Suppressor macrophage treated with lipopolysaccharide for 4 hours (primary cell): ENCODE results near the gene MRPS27.

Experiments
- DNase-seq: peaks from one replicate; pipeline ENCODE4 v3.0.0-alpha.2; 2020

The MRPS27 gene

DNA sequence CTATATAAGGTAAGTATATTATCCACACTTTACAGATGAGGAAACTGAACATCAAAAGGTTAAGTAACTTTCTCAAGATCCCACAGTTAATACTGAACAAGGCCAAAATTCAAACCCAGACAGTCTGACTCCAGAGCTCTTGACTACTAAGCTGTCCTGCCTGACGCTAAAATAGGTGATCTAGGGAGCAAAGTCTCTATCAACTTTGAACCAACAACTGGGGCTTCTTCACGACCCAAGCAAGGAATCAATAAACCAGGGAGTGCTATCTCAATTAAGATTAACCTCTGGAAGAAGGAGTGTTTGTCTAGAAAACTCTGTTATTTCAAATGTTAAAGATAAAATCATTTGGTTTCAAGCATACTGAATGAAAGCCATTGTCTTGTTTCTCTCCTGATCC, 64.4 kb downstream of the MRPS27 start:
- no peak for DNase-seq

DNA sequence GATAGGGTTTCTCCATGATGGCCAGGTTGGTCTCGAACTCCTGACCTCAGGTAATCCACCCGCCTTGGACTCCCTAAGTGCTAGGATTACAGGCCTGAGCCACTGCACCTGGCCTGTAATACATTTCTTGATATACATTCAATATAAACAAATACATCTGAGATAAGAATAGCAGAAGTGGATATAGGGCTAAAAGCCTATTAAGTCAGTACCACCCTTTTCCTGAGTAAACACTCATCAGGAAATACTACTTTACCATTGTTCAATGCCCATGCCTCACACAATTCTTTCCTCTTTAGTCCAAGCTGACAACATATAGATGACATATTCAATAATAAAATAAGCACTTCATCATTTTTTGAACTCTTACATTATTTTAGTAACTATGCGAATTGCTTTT, 64.8 kb downstream of the MRPS27 start:
- DNase-seq = no peak

DNA sequence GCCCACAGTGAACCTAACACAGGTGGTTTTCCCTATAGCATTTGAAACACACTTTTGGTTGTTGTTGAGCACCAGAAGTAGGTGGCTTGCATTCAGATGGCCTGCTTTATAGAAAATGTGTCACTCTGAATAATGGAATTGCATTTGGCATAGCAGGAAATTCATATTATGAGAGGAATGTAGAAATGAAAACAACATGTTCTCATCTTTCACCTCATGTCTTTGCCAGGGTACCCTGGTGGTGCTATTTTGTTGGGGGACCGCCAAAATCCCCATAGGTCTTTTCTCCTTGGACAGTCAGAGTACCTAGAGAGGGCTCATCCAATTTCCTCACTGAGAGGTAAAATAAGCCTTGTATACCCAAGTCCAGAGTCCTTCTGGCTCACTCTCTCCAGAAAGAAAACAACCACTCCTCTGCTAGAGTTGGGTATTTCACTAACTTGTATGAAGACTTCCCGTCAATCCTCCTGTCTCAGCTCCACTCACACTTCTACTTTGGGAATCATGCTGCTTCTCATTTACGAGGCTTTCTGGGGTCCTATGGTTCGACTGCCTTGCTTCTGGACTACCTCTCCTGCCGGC, 67.4 kb downstream of the MRPS27 start:
- no peak for DNase-seq

- DNase-seq = no peak
Measured at GRCh38 chr5:72252008-72252407, 68.0 kb downstream of the MRPS27 start.

DNA sequence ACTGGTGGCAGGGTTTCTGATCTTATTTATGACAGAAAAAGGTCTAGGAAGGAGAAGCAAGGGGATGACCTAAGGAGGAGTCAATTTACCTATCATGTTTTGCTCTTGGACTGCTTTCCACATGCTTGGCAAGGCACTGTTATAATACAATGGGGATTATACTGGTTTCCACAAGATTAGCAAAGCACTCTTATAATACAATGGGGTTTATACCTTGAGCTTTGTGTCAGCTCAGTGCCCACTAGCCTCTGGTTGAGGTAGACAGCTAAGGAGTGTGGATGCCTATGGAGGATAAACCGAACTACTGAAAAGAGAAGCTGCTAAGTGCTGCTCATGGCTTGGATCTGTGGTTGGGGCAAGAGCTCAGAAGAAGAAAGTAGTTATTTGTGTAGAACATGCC, 68.7 kb downstream of the MRPS27 start:
- DNase-seq = no peak

DNA sequence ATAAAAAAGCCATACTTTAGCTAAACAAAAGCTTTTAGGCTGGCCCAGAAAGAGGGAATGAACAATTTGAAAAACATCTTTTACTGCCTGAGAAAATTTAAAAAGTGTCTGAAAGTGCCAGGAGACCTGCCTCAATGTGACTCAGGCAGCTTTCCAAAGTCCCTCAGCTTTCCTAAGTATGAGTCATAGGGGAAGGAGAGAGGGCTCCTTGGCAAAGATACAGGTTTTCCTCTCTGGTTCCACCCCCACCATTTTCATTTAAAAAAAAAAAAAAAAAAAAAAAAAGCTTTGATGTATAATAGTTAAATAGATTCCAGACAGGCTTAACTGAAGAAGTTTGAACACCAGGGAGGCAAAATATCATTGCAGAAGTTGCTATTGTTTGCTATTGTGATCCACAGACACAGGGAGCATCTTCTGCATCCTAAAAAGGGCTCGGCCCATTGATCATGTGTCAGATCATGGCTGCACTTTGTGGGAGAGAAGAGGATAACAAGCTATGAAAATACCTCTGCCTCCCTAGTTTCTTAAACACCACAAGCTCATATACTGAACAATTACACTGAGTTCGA, 71.5 kb downstream of the MRPS27 start:
- DNase-seq = no peak

DNA sequence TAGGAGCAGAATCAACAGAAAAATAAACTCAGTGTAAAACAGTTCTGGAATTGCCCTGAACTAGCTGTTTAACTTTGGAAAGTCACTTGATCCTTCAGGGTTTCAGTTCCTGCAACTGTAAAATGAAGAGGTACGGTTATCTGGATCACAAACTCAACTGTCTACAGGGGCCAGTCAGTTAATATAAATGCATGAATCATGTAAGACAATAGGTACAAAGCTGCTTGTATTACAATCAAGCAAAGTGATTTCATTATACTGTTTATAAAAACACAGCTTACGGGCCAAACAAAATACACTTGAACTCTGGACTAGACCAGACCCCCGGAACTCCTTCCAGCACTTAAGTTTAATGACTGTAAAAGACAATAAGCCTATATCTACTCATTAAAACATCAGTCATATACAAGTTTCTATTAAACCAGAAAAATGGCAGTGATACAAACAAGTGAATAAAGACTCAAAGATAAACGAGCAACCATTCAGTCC, 73.0 kb downstream of the MRPS27 start:
- no peak for DNase-seq

GRCh38 chr5:72245951-72246532, 74.0 kb downstream of the MRPS27 start:
- DNase-seq = no peak

- DNase-seq = no peak
Measured at GRCh38 chr5:72245546-72245945, 74.5 kb downstream of the MRPS27 start.

DNA sequence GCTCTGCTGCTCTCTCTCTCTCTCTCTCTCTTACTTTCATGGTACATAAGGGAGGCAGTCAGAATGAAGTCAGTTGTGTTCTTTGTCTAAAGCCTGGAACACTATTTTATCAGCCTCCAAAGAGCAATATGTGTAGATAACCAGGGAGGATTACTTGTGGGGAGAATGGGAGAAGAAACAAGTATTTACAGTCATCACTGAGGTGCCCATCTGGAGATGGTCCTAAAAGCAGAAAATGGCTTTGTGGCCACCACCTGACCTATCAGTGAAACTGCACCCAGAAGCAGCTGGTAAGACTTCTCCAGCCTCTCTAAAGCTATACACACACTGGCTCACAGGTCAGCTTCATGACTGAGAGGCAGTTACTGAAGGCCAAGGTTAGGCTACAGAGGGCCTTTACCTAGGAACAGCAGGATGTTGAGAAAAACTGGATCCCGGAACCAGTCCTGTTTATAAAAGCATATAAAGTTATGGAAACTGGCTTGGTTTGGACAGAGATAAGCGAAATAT, 75.1 kb downstream of the MRPS27 start:
- DNase-seq = no peak

DNA sequence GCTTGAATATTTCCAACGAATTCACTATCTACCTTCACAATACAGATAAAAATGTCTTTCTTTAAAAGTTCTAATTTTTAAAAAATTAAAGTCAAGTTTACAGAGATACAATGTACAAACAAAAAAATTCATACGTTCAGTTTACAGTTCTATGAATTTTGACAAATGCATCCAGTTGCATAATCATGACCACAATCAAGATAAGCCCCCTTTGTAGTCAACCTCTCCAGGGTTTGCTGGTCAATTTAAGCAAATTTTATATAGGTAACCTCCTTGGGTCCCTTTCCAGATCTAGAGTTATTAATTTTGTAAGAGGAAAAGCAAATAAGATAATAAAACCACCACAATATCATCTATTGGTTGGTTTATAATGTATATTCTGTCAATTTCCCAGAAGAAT, 76.3 kb downstream of the MRPS27 start:
- no peak for DNase-seq

DNA sequence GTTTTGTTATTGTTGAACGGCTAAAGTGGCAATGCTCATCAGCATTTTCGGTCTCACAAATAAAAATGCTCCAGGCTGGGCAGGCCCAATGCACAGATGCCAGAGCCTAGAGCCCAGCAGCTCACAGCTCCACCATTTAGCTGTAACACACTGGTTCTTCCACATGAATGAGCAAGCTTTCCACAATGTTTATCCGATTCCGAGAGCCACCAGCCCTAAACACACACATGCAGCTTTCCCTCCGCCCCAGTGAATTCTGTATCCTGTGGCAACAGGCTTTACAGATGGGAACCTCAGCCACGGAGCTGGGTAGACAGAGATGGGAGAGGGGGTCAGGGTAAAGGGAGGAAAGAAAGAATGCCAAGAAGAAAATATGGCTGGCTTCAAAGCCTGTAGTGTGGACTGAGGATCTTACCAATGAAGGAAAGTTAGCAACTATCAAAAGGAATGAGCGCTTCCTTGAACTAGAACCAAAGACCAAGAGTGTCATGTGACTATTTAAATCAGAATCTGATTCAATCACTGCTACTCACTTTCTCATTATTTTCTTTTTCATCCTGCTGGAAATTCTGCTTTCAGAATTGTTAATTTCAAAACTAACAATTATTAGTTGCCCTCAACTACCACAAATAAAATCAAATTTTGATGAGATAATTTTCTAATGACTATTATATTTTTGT, 77.1 kb downstream of the MRPS27 start:
- DNase-seq = no peak

GRCh38 chr5:72241346-72242003, 78.6 kb downstream of the MRPS27 start:
- DNase-seq = no peak

GRCh38 chr5:72238712-72239445, 81.2 kb downstream of the MRPS27 start:
- DNase-seq = no peak

- no peak for DNase-seq
Measured at GRCh38 chr5:72237879-72238278, 82.2 kb downstream of the MRPS27 start.

GRCh38 chr5:72237415-72237814, 82.6 kb downstream of the MRPS27 start:
- DNase-seq = no peak

GRCh38 chr5:72235725-72236124, 84.3 kb downstream of the MRPS27 start:
- DNase-seq = no peak

- DNase-seq = no peak
Measured at GRCh38 chr5:72234868-72235267, 85.2 kb downstream of the MRPS27 start.

GRCh38 chr5:72234265-72234700, 85.8 kb downstream of the MRPS27 start:
- peak; percentile 61 for DNase-seq

- DNase-seq = no peak
Measured at GRCh38 chr5:72233835-72234234, 86.2 kb downstream of the MRPS27 start.

GRCh38 chr5:72232838-72233237, 87.2 kb downstream of the MRPS27 start:
- DNase-seq = no peak

- DNase-seq = no peak
Measured at GRCh38 chr5:72231991-72232703, 87.9 kb downstream of the MRPS27 start.
